NT2/D1 (cell line): ENCODE data around the gene TEKT3.

ENCODE experiments used
- DNase-seq: peaks from one replicate; pipeline ENCODE4 v3.0.0-alpha.2; 2011; ENCODE audit warnings: low read depth, low spot score
- H3K27me3 ChIP-seq: 2 replicates; pipeline ENCODE4 v1.6.0; 2011; ENCODE audit warnings: mild to moderate bottlenecking; ENCODE audit not compliant: insufficient read length, insufficient read depth
- H3K36me3 ChIP-seq: 2 replicates; pipeline ENCODE4 v1.6.1; 2011; ENCODE audit warnings: mild to moderate bottlenecking, low read length, mixed read lengths; ENCODE audit not compliant: insufficient read depth, insufficient read length
- H3K4me1 ChIP-seq: 2 replicates; pipeline ENCODE4 v1.5.1; 2011; ENCODE audit not compliant: insufficient read depth, insufficient read length
- H3K4me3 ChIP-seq: 2 replicates; pipeline ENCODE4 v1.5.1; 2011; ENCODE audit warnings: low read depth; ENCODE audit not compliant: insufficient read length
- H3K9ac ChIP-seq: 2 replicates; pipeline ENCODE4 v1.6.0; 2011; ENCODE audit warnings: low read depth; ENCODE audit not compliant: insufficient read length
- H3K9me3 ChIP-seq: 2 replicates; pipeline ENCODE4 v1.5.1; 2011; ENCODE audit warnings: mild to moderate bottlenecking, low read length; ENCODE audit not compliant: insufficient read depth
- SUZ12 ChIP-seq: IDR thresholded peaks from 2 replicates; pipeline ENCODE4 v1.6.1; 2011; ENCODE audit not compliant: insufficient read length, insufficient read depth; ENCODE audit errors: extremely low read depth
- YY1 ChIP-seq: IDR thresholded peaks from 2 replicates; pipeline ENCODE4 v1.6.1; 2011; ENCODE audit not compliant: insufficient read length, insufficient read depth
- ZNF274 ChIP-seq: IDR thresholded peaks from 2 replicates; pipeline ENCODE4 v1.6.1; 2011; ENCODE audit warnings: mild to moderate bottlenecking, low read depth, low read length

Gene TEKT3

DNA sequence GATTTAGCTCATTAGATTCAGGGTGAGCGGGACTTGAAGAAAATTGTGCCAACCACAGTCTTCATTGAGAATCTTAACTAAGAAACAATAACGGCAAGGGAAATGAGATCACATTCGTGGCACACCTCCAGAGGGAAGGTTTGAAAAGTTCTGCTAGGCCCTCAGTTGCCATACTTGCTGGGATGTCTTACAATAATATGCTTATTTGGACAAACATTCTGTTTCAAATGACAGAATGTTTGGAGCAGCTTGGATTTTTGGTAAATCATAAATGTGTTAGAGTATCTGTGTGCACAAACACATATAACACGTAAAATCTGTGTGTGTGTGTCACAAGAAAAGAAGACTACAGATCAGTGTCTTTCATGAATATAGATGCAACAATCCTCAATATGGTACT is 24.6 kb upstream of the TEKT3 start:
- Histone ChIP-seq H3K4me3 (no peak overlapping the region), H3K36me3 (no peaks in the 10 kb centered on the region), H3K9ac (no peak overlapping the region), H3K27me3 (no peaks in the 10 kb centered on the region), H3K4me1 (no peaks in the 10 kb centered on the region), H3K9me3 (peaks cover 12% of the 10 kb centered on the region; the same call in 1 of the 2 replicates)
- TF ChIP-seq YY1, result no peak
- no peak for TF ChIP-seq ZNF274
- no peak for TF ChIP-seq SUZ12
- DNase-seq, result no peak

DNA sequence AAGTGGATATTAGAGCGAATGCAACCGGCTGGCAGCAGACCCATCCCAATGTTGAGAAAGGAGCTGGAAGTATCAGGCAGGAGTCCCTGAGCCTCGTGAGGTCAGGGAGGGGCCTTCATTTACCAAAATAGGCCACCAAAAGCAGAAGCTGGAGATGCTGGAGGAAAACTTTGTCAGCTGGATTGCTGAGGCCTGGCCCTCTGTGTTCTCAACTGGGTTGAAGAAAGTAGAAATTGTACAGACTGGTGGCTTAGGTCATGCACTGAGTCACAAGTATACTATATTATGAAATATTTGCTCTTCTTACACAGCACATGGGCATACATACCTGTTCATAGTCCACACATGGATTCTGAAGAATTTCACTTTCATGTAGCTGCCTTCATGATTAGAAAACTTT is 23.2 kb upstream of the TEKT3 start:
- Histone ChIP-seq H3K4me3 (no peak overlapping the region), H3K36me3 (no peaks in the 10 kb centered on the region), H3K9ac (no peak overlapping the region), H3K4me1 (no peaks in the 10 kb centered on the region), H3K9me3 (peaks cover 12% of the 10 kb centered on the region; the same call in 1 of the 2 replicates), H3K27me3 (no peaks in the 10 kb centered on the region)
- no peak for DNase-seq
- TF ChIP-seq ZNF274, result no peak
- no peak for TF ChIP-seq SUZ12
- no peak for TF ChIP-seq YY1

DNA sequence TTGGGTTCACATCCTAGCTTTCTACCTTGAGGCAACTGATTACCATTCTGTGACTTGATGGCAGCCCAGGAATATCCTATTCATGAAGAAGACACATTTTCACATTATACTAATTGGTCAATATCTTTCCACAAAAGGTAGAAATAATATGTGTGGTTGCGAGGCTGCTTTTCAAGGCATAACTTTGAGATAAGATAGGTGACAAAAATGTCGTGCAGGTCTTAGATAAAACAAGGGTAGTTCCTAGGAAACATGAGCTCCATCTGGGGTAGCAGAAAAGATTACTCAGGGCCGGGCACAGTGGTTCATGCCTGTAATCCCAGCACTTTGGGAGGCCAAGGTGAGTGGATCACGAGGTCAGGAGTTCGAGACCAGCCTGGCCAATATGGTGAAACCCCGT is 22.3 kb upstream of the TEKT3 start:
- no peaks in the 10 kb centered on the region for H3K36me3 ChIP-seq
- peaks cover 12% of the 10 kb centered on the region; the same call in 1 of the 2 replicates for H3K9me3 ChIP-seq
- H3K27me3 ChIP-seq, result no peaks in the 10 kb centered on the region
- no peak overlapping the region for H3K9ac ChIP-seq
- no peak for DNase-seq
- H3K4me1 ChIP-seq, result no peaks in the 10 kb centered on the region
- H3K4me3 ChIP-seq, result no peak overlapping the region
- TF ChIP-seq SUZ12 (no peak), ZNF274 (no peak), YY1 (no peak)

DNA sequence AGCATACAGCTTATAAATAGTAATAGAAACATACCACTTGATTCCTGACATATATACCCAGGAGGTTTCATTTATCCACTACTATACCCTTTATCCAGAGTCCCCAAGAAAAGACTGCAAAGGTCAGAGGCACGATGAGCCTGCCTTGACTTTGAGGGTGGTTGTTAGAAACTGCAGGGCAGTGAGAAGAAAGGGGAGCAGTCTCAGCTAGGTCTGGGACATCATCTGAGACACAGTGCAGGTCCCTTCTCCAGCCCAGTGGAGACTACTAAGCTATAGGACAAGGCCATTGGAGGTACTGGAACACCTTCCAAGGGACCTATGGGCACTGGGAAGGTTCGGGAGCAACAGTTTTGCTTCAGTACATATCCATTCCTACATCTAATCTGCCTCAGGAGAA is 20.2 kb upstream of the TEKT3 start:
- Histone ChIP-seq H3K4me3 (no peak overlapping the region), H3K4me1 (no peaks in the 10 kb centered on the region)
- no peak for TF ChIP-seq ZNF274

DNA sequence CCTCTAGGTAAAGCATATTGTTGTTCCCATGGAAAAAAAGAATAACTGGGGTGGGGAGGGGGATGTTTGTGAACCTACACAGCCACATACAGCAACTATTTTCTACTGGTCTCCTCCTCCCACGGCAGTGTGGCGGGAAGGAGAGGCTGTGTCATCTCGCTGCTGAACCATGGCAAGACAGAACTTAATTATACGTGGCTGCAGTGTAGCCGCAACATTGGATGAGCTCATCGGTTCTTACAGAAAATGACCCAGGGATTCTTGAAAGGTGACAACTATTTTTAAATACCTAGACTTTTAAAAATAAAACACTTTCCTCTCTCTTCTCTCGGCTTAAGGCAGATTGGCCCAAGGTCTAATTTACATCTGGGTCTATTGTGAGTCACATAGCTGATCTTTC is 19.8 kb upstream of the TEKT3 start:
- Histone ChIP-seq H3K4me1 (no peaks in the 10 kb centered on the region), H3K9ac (no peak overlapping the region), H3K9me3 (peaks cover 5% of the 10 kb centered on the region; the same call in 1 of the 2 replicates), H3K27me3 (no peaks in the 10 kb centered on the region), H3K36me3 (no peaks in the 10 kb centered on the region), H3K4me3 (no peak overlapping the region)
- TF ChIP-seq ZNF274, result no peak
- no peak for TF ChIP-seq YY1
- TF ChIP-seq SUZ12, result no peak
- no peak for DNase-seq

More for the DNA sequence above, 20.2 kb upstream of the TEKT3 start:
- no peak for DNase-seq
- Histone ChIP-seq H3K36me3 (no peaks in the 10 kb centered on the region), H3K9ac (no peak overlapping the region), H3K27me3 (no peaks in the 10 kb centered on the region), H3K9me3 (peaks cover 9% of the 10 kb centered on the region; the same call in 1 of the 2 replicates)

DNA sequence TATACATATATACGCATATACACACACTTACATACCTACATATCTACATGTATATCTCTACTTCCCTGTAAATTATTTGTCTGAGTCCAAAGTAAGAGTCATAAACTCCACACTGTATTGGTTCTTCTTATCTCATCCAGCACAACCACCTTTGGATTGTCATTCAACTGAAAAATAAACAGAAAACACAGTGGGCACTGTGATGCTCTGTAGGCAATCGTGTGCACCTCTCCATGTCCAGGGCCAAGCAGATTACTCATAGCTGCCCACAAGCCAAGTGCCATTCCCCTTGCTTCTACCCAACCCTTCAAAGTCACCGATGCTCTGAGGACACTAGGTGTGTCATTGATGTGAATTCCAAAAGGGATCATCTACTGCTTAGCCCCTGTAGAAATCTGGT is 12.9 kb upstream of the TEKT3 start:
- no peaks in the 10 kb centered on the region for H3K27me3 ChIP-seq
- no peaks in the 10 kb centered on the region for H3K4me1 ChIP-seq
- no peak for DNase-seq
- TF ChIP-seq SUZ12 (no peak), ZNF274 (no peak), YY1 (no peak)
- H3K9ac ChIP-seq, result no peak overlapping the region
- H3K36me3 ChIP-seq, result no peaks in the 10 kb centered on the region
- no peaks in the 10 kb centered on the region for H3K9me3 ChIP-seq
- H3K4me3 ChIP-seq, result no peak overlapping the region

DNA sequence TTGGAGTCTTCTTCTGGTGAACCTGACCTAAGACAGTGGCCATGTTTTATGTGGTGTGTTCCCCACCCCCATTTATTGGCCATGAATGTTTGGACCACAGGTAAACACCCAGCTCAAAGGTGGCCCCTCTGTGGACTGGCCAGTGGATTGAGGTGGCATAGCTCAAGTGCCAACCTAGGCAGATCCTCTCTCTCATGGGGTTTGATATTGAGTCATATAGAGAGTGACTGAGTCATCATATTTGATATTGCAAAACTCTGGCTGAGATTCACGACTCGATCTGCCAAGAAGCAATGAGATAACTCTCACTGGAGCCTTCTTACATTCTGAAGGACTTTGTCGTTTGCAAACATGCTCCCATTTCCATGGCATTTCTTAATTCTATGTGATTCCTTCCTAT is 10.5 kb upstream of the TEKT3 start:
- no peaks in the 10 kb centered on the region for H3K9me3 ChIP-seq
- TF ChIP-seq ZNF274, result no peak
- TF ChIP-seq YY1, result no peak
- no peak for TF ChIP-seq SUZ12
- H3K27me3 ChIP-seq, result no peaks in the 10 kb centered on the region
- H3K9ac ChIP-seq, result no peak overlapping the region
- no peak overlapping the region for H3K4me3 ChIP-seq
- no peaks in the 10 kb centered on the region for H3K36me3 ChIP-seq
- no peaks in the 10 kb centered on the region for H3K4me1 ChIP-seq
- DNase-seq, result no peak

DNA sequence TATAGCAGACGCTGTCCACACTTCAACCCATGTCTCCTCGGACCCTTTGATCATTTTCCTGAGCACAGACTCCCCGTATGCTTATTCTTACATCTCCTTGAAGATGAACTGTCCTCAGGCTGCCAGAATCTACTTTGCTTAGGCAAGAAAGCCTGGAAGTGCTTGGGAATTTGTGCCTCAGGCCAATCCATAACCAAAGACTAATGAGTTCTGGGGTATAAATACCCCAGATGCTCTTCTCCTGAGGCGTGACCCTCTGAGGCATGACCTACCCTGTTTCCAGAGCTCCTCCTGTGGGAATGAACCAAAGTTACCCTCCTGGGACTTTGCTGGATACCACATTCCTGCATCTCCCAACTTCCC is 10.1 kb upstream of the TEKT3 start:
- no peaks in the 10 kb centered on the region for H3K4me1 ChIP-seq
- no peaks in the 10 kb centered on the region for H3K27me3 ChIP-seq
- no peak for TF ChIP-seq SUZ12
- no peak for TF ChIP-seq ZNF274
- no peak for TF ChIP-seq YY1
- no peak overlapping the region for H3K9ac ChIP-seq
- H3K4me3 ChIP-seq, result no peak overlapping the region
- H3K9me3 ChIP-seq, result no peaks in the 10 kb centered on the region
- H3K36me3 ChIP-seq, result no peaks in the 10 kb centered on the region
- DNase-seq, result no peak
